ENCODE data around the gene SLC39A6.

GRCh38 chr18:36131692-36132483 lies 2.7 kb upstream of the SLC39A6 start:
- TF ChIP-seq POLR2A (IDR thresholded peaks at IDR 0.05) (no peak), CTCF (IDR thresholded peaks at IDR 0.05) (no peak)

Data from adrenal gland (tissue), 5 donors.